Bronchial epithelial cell (primary cell): Measurements from ENCODE around the gene HOOK2. TPM values are rescaled to one million over a fixed set of nuclear protein-coding genes. Genes with fewer than 3 reads are reported as not detected.

ENCODE experiments used
- DNase-seq: peaks from one replicate; pipeline ENCODE4 v3.0.0-alpha.2; 2010; ENCODE audit warnings: low read depth
- FAIRE-seq: peaks from 2 replicates; lab custom pipeline; 2011; peaks lifted over from hg19 to GRCh38; lab: Jason Lieb, UNC
- H3K27me3 ChIP-seq: 2 replicates; pipeline ENCODE4 v1.5.1; 2011; ENCODE audit warnings: low read length; ENCODE audit not compliant: control insufficient read depth, insufficient read depth
- H3K36me3 ChIP-seq: 2 replicates; pipeline ENCODE4 v1.5.1; 2011; ENCODE audit warnings: low read length; ENCODE audit not compliant: control insufficient read depth, insufficient read depth
- H3K4me3 ChIP-seq: 2 replicates; pipeline ENCODE4 v1.5.1; 2011; ENCODE audit warnings: mild to moderate bottlenecking, low read depth, low read length, control low read depth
- CTCF ChIP-seq: IDR thresholded peaks from 2 replicates; pipeline ENCODE4 v1.5.1; 2011; ENCODE audit warnings: mild to moderate bottlenecking, moderate library complexity, low read length, control low read depth, inconsistent platforms; ENCODE audit not compliant: insufficient read depth, severe bottlenecking
- total RNA-seq: library from RNA; depleted of rRNA; stranded (reverse); fragments of >200 nt; gene quantifications from 2 replicates; pipeline ENCODE4 v1.2.1, GENCODE V29; 2014

HOOK2 gene
- total RNA-seq, 1 donor from 2014 or later, result 58.7 TPM

GRCh38 chr19:12790628-12791344 lies 15.4 kb upstream of the HOOK2 start:
- H3K27me3 ChIP-seq, result no peaks in the 10 kb centered on the region
- DNase-seq (no peak), FAIRE-seq (no peak)
- H3K4me3 ChIP-seq, result peak overlapping the region; percentile 98
- no peak for TF ChIP-seq CTCF
- H3K36me3 ChIP-seq, result peaks cover 11% of the 10 kb centered on the region

DNA sequence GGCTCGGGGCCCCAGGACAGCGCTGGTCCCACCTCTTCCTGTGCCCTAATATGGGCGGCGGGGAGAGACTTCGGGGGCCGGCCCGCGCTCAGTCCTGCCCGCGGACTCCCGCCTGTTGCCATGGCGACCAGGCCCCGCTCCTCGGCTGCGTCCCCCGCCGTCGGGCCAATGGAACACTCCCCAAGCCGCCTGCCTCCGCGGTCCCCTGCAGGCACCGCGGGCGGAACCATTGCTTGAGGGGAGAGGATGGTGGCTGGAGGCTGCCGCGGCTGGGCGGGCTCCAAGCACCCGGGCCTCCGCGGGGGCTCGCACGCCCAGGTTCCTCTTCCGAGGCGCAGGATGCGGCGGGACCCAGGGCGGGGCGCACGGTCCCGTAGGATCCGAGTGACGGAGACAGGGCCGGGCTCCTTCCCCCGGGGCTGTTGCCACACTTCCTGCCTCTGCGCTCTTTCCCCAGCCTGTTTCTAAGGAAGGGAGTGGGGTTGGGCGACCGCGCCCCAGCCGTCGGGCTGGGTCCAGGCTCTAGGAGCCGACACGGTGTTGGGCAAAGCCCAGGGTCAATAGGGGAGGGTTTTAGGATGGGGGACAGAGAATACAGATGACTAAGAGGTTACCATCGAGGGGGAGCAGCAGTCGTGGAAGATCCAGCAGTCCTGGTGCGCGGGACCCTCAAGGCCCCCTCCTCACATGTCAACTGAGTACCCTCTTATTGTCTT lies 14.7 kb upstream of the HOOK2 start:
- Histone ChIP-seq H3K36me3 (peaks cover 11% of the 10 kb centered on the region), H3K4me3 (peak overlapping the region; percentile 98), H3K27me3 (no peaks in the 10 kb centered on the region)
- TF ChIP-seq CTCF, result no peak
- FAIRE-seq (no peak), DNase-seq (peak; percentile 90)

- H3K36me3 ChIP-seq, result peaks cover 11% of the 10 kb centered on the region
- TF ChIP-seq CTCF, result no peak
- no peaks in the 10 kb centered on the region for H3K27me3 ChIP-seq
- FAIRE-seq (no peak), DNase-seq (no peak)
- peak overlapping the region; percentile 98 for H3K4me3 ChIP-seq
These were observed 13.9 kb upstream of the HOOK2 start for GRCh38 chr19:12789098-12789903.

GRCh38 chr19:12788682-12789097 lies 13.3 kb upstream of the HOOK2 start:
- FAIRE-seq (no peak), DNase-seq (peak; percentile 67)
- Histone ChIP-seq H3K27me3 (no peaks in the 10 kb centered on the region), H3K4me3 (peak overlapping the region; percentile 3), H3K36me3 (peaks cover 11% of the 10 kb centered on the region)
- TF ChIP-seq CTCF, result no peak

- Histone ChIP-seq H3K4me3 (no peak overlapping the region), H3K27me3 (no peaks in the 10 kb centered on the region), H3K36me3 (peaks cover 11% of the 10 kb centered on the region)
- no peak for DNase-seq
- no peak for FAIRE-seq
- TF ChIP-seq CTCF, result no peak
These were observed 12.8 kb upstream of the HOOK2 start for GRCh38 chr19:12788042-12788681.
